ENCODE measurements around the gene PCGF6.
"Not testable (repeated sequence)": the region's sequence is repeated elsewhere in the genome, so short reads cannot be mapped to it uniquely, and the experiment has no call there.

Gene PCGF6

GRCh38 chr10:103310197-103310596, 40.7 kb downstream of the PCGF6 start:
- no peak for DNase-seq

- DNase-seq, result no peak
Measured at GRCh38 chr10:103307594-103307993, 43.3 kb downstream of the PCGF6 start.

- peak; percentile 69 for DNase-seq
Measured at GRCh38 chr10:103295374-103296015, 55.4 kb downstream of the PCGF6 start.

GRCh38 chr10:103291588-103291987, 59.4 kb downstream of the PCGF6 start:
- no peak for DNase-seq

- no peak for DNase-seq
Measured at GRCh38 chr10:103287992-103288391, 62.9 kb downstream of the PCGF6 start.

- peak; percentile 54 for DNase-seq
Measured at GRCh38 chr10:103284170-103284569, 66.8 kb downstream of the PCGF6 start.

- no peak for DNase-seq
Measured at GRCh38 chr10:103282961-103283360, 68.0 kb downstream of the PCGF6 start.

- peak; percentile 19 for DNase-seq
Measured at GRCh38 chr10:103281753-103282152, 69.2 kb downstream of the PCGF6 start.

- no peak for DNase-seq
Measured at GRCh38 chr10:103280506-103280905, 70.4 kb downstream of the PCGF6 start.

- no peak for DNase-seq
Measured at GRCh38 chr10:103280031-103280430, 70.9 kb downstream of the PCGF6 start.

- peak; percentile 28 for DNase-seq
Measured at GRCh38 chr10:103278862-103279298, 72.1 kb downstream of the PCGF6 start.

- no peak for DNase-seq
Measured at GRCh38 chr10:103278537-103278823, 72.5 kb downstream of the PCGF6 start.

- DNase-seq, result no peak
Measured at GRCh38 chr10:103277713-103278536, 73.0 kb downstream of the PCGF6 start.

- DNase-seq, result peak; percentile 40
Measured at GRCh38 chr10:103276896-103277712, 73.8 kb downstream of the PCGF6 start, which contains the start of gene INA. Gene INA (plus strand): TSS chr10:103277138. CDS start chr10:103277212, 74 bp downstream.

GRCh38 chr10:103276251-103276895, 74.6 kb downstream of the PCGF6 start:
- no peak for DNase-seq

- peak; percentile 100 for DNase-seq
Measured at GRCh38 chr10:103273041-103273441, 77.9 kb downstream of the PCGF6 start.

GRCh38 chr10:103265717-103266329, 85.1 kb downstream of the PCGF6 start:
- DNase-seq, result peak; percentile 59

- DNase-seq, result no peak
Measured at GRCh38 chr10:103262229-103262628, 88.7 kb downstream of the PCGF6 start.

GRCh38 chr10:103259989-103260388, 91.0 kb downstream of the PCGF6 start:
- no peak for DNase-seq

- not testable (repeated sequence) for DNase-seq
Measured at GRCh38 chr10:103258928-103259327, 92.0 kb downstream of the PCGF6 start.

- DNase-seq, result no peak
Measured at GRCh38 chr10:103257812-103258211, 93.1 kb downstream of the PCGF6 start.

GRCh38 chr10:103256613-103257012, 94.3 kb downstream of the PCGF6 start:
- DNase-seq, result no peak
